Astrocyte (in vitro differentiated cells and primary cell): ENCODE measurements around the gene SLIT3. TPM values are rescaled to one million over a fixed set of nuclear protein-coding genes. Genes with fewer than 3 reads are reported as not detected.
"Not testable (repeated sequence)": the region's sequence is repeated elsewhere in the genome, so short reads cannot be mapped to it uniquely, and the experiment has no call there.

ENCODE experiments used
- DNase-seq: peaks from one replicate; pipeline ENCODE4 v3.0.0-alpha.2; 2010; ENCODE audit warnings: low read depth
- FAIRE-seq: peaks from 2 replicates; lab custom pipeline; 2011; peaks lifted over from hg19 to GRCh38; lab: Jason Lieb, UNC
- H2AFZ ChIP-seq: 2 replicates; pipeline ENCODE4 v1.6.0; 2012; ENCODE audit warnings: low read depth, low read length, inconsistent platforms
- H3K27ac ChIP-seq: 2 replicates; pipeline ENCODE4 v1.5.1; 2011; ENCODE audit warnings: low read depth, low read length, inconsistent platforms
- H3K27me3 ChIP-seq: 2 replicates; pipeline ENCODE4 v1.6.0; 2011; ENCODE audit warnings: low read length, inconsistent platforms; ENCODE audit not compliant: insufficient read depth
- H3K36me3 ChIP-seq: 2 replicates; pipeline ENCODE4 v1.5.1; 2011; ENCODE audit warnings: low read length, inconsistent platforms; ENCODE audit not compliant: insufficient read depth
- H3K4me1 ChIP-seq: 2 replicates; pipeline ENCODE4 v1.5.1; 2011; ENCODE audit warnings: low read length, inconsistent platforms; ENCODE audit not compliant: insufficient read depth
- H3K4me2 ChIP-seq: 2 replicates; pipeline ENCODE4 v1.6.0; 2012; ENCODE audit warnings: low read length, inconsistent platforms
- H3K4me3 ChIP-seq: 2 replicates; pipeline ENCODE4 v1.5.1; 2011; ENCODE audit warnings: low read depth, mild to moderate bottlenecking, low read length, inconsistent platforms; ENCODE audit not compliant: insufficient read depth
- H3K79me2 ChIP-seq: 2 replicates; pipeline ENCODE4 v1.6.0; 2012; ENCODE audit warnings: mild to moderate bottlenecking, low read length, inconsistent platforms; ENCODE audit not compliant: insufficient read depth
- H3K9ac ChIP-seq: 2 replicates; pipeline ENCODE4 v1.6.0; 2012; ENCODE audit warnings: mild to moderate bottlenecking, low read length, inconsistent platforms
- H3K9me3 ChIP-seq: 2 replicates; pipeline ENCODE4 v1.5.1; 2012; ENCODE audit warnings: low read depth, mild to moderate bottlenecking, low read length, inconsistent platforms; ENCODE audit not compliant: insufficient read depth
- H4K20me1 ChIP-seq: 2 replicates; pipeline ENCODE4 v1.6.0; 2012; ENCODE audit warnings: low read length, inconsistent platforms; ENCODE audit not compliant: insufficient read depth
- H3K27ac Mint-ChIP-seq: one replicate; pipeline ENCODE4 v1.8.0; 2021; ENCODE audit warnings: mild to moderate bottlenecking, mixed read lengths; ENCODE audit not compliant: unreplicated experiment
- H3K27me3 Mint-ChIP-seq: one replicate; pipeline ENCODE4 v1.8.0; 2021; ENCODE audit warnings: low read depth, mixed read lengths; ENCODE audit not compliant: unreplicated experiment
- H3K36me3 Mint-ChIP-seq: one replicate; pipeline ENCODE4 v1.8.0; 2021; ENCODE audit warnings: low read depth, mixed read lengths; ENCODE audit not compliant: unreplicated experiment
- H3K4me1 Mint-ChIP-seq: one replicate; pipeline ENCODE4 v1.8.0; 2021; ENCODE audit warnings: low read depth, mixed read lengths; ENCODE audit not compliant: unreplicated experiment
- H3K4me3 Mint-ChIP-seq: one replicate; pipeline ENCODE4 v1.8.0; 2021; ENCODE audit warnings: mild to moderate bottlenecking, moderate library complexity, mixed read lengths; ENCODE audit not compliant: unreplicated experiment
- H3K9me3 Mint-ChIP-seq: one replicate; pipeline ENCODE4 v1.8.0; 2021; ENCODE audit warnings: mild to moderate bottlenecking, mixed read lengths; ENCODE audit not compliant: unreplicated experiment
- CTCF ChIP-seq: IDR thresholded peaks from 2 replicates; pipeline ENCODE4 v1.5.1; 2011; ENCODE audit warnings: low read depth, mild to moderate bottlenecking, inconsistent platforms, low read length, moderate library complexity; ENCODE audit not compliant: insufficient read depth
- EZH2 ChIP-seq: IDR thresholded peaks from 2 replicates; pipeline ENCODE4 v1.6.1; 2012; ENCODE audit warnings: mild to moderate bottlenecking, low read length, inconsistent platforms; ENCODE audit not compliant: insufficient read depth
- total RNA-seq: library from RNA; stranded (reverse); gene quantifications from 2 replicates; pipeline ENCODE4 v1.2.1, GENCODE V29; 2021

SLIT3 gene
- total RNA-seq, 1 donor from 2014 or later: 20.7 TPM

- FAIRE-seq: no peak
- H3K27ac Mint-ChIP-seq: no peak overlapping the region
Observed at GRCh38 chr5:169112016-169112415, 188.9 kb downstream of the SLIT3 start.

GRCh38 chr5:169106911-169107706 is 193.8 kb downstream of the SLIT3 start:
- Histone ChIP-seq H3K27me3 (no peaks in the 10 kb centered on the region), H3K27ac (no peak overlapping the region), H3K9ac (no peak overlapping the region), H3K4me3 (no peak overlapping the region), H3K79me2 (no peaks in the 10 kb centered on the region), H2AFZ (no peak overlapping the region), H3K9me3 (no peaks in the 10 kb centered on the region), H3K4me2 (no peak overlapping the region), H3K4me1 (peaks cover 4% of the 10 kb centered on the region), H4K20me1 (no peaks in the 10 kb centered on the region), H3K36me3 (no peaks in the 10 kb centered on the region)
- peaks cover 2% of the 10 kb centered on the region for H3K4me1 Mint-ChIP-seq
- no peak for TF ChIP-seq EZH2
- no peak for TF ChIP-seq CTCF
- peaks cover 3% of the 10 kb centered on the region for H3K27me3 Mint-ChIP-seq
- no peak overlapping the region for H3K4me3 Mint-ChIP-seq
- DNase-seq: peak; percentile 59
- peaks cover 21% of the 10 kb centered on the region for H3K9me3 Mint-ChIP-seq
- no peak overlapping the region for H3K27ac Mint-ChIP-seq
- no peak for FAIRE-seq
- H3K36me3 Mint-ChIP-seq: peaks cover 17% of the 10 kb centered on the region

More at GRCh38 chr5:169112016-169112415, 188.9 kb downstream of the SLIT3 start:
- H3K27me3 Mint-ChIP-seq: no peaks in the 10 kb centered on the region
- Histone ChIP-seq H3K27ac (no peak overlapping the region), H3K4me3 (no peak overlapping the region), H3K27me3 (no peaks in the 10 kb centered on the region), H3K36me3 (no peaks in the 10 kb centered on the region), H3K79me2 (no peaks in the 10 kb centered on the region), H3K4me1 (peaks cover 2% of the 10 kb centered on the region), H3K4me2 (no peak overlapping the region), H4K20me1 (no peaks in the 10 kb centered on the region), H3K9ac (no peak overlapping the region), H3K9me3 (no peaks in the 10 kb centered on the region), H2AFZ (no peak overlapping the region)
- DNase-seq: no peak
- peaks cover 22% of the 10 kb centered on the region for H3K9me3 Mint-ChIP-seq
- no peak for TF ChIP-seq EZH2
- no peak for TF ChIP-seq CTCF
- H3K36me3 Mint-ChIP-seq: peaks cover 19% of the 10 kb centered on the region
- H3K4me3 Mint-ChIP-seq: no peak overlapping the region
- peaks cover 2% of the 10 kb centered on the region for H3K4me1 Mint-ChIP-seq

GRCh38 chr5:169105582-169105981 is 195.4 kb downstream of the SLIT3 start:
- H3K4me1 ChIP-seq, H3K9me3 ChIP-seq, H3K4me2 ChIP-seq, H3K4me1 Mint-ChIP-seq, H3K79me2 ChIP-seq, H3K4me3 Mint-ChIP-seq, H3K9ac ChIP-seq, H4K20me1 ChIP-seq, H3K4me3 ChIP-seq, H2AFZ ChIP-seq, H3K36me3 ChIP-seq, H3K27ac Mint-ChIP-seq, H3K27me3 ChIP-seq, H3K27me3 Mint-ChIP-seq, FAIRE-seq, DNase-seq, H3K27ac ChIP-seq: not testable (repeated sequence)
- H3K36me3 Mint-ChIP-seq: peaks cover 15% of the 10 kb centered on the region
- H3K9me3 Mint-ChIP-seq: peaks cover 25% of the 10 kb centered on the region
